CD4-positive, alpha-beta T cell (primary cell): ENCODE measurements around the gene FSTL4. TPM values are rescaled to one million over a fixed set of nuclear protein-coding genes. Genes with fewer than 3 reads are reported as not detected.
"Not testable (repeated sequence)": the region's sequence is repeated elsewhere in the genome, so short reads cannot be mapped to it uniquely, and the experiment has no call there.

Experiments used
- ATAC-seq: fragments of 200-7000 bp; cut with Tn5 transposase; one replicate; pipeline ENCODE4 v1.10.0; 2022; ENCODE audit warnings: mild to moderate bottlenecking; ENCODE audit not compliant: poor library complexity
- CTCF ChIA-PET: fragments of 350-600 bp; sonication (Branson Sonifier 250); formaldehyde crosslinking; loops from one replicate; lab custom pipeline; 2021; ENCODE audit warnings: antibody characterized with exemption, inconsistent platforms; lab: Charles Lee
- POLR2A ChIA-PET: fragments of 350-600 bp; sonication (Branson Sonifier 250); formaldehyde crosslinking; loops from one replicate; lab custom pipeline; 2021; ENCODE audit warnings: antibody characterized with exemption, inconsistent platforms; lab: Charles Lee
- DNase-seq, 14 experiments: peaks; one replicate each; pipeline ENCODE4 v3.0.0-alpha.2; 2013 to 2020; ENCODE audit warnings: mixed read lengths in 2 of 14
- H3K27ac ChIP-seq, 2 donors: one replicate each; pipeline versions ENCODE4 v1.5.1 to v1.7.0; 2013; ENCODE audit warnings: low read length in 2 of 2, low read depth in 1 of 2, mild to moderate bottlenecking in 1 of 2
- H3K27me3 ChIP-seq, 2 experiments: 1 replicate in 1 of 2; 2 replicates in 1 of 2; pipeline versions ENCODE4 v1.6.1 to v1.7.0; 2013; ENCODE audit warnings: low read length in 2 of 2, control low read depth in 1 of 2, mild to moderate bottlenecking in 1 of 2, moderate library complexity in 1 of 2; ENCODE audit not compliant: insufficient read depth in 2 of 2, control insufficient read depth in 1 of 2
- H3K36me3 ChIP-seq: one replicate; pipeline ENCODE4 v1.6.1; 2013; ENCODE audit warnings: low read length, control low read depth; ENCODE audit not compliant: insufficient read depth
- H3K4me1 ChIP-seq: one replicate; pipeline ENCODE4 v1.6.1; 2013; ENCODE audit warnings: low read length, control low read depth; ENCODE audit not compliant: insufficient read depth
- H3K4me3 ChIP-seq: one replicate; pipeline ENCODE4 v1.5.1; 2013; ENCODE audit warnings: mild to moderate bottlenecking, low read length, moderate library complexity
- H3K9me3 ChIP-seq, 2 experiments: 1 replicate in 1 of 2; 2 replicates in 1 of 2; pipeline versions ENCODE4 v1.6.1 to v1.7.0; 2013; ENCODE audit warnings: low read length in 2 of 2, mild to moderate bottlenecking in 2 of 2, control low read depth in 1 of 2, moderate library complexity in 1 of 2; ENCODE audit not compliant: control insufficient read depth in 1 of 2, insufficient read depth in 1 of 2
- H3K27ac Mint-ChIP-seq: one replicate; pipeline ENCODE4 v1.8.0; 2020; ENCODE audit warnings: mixed read lengths
- H3K27me3 Mint-ChIP-seq: one replicate; pipeline ENCODE4 v1.8.0; 2021; ENCODE audit warnings: mixed read lengths
- H3K36me3 Mint-ChIP-seq: one replicate; pipeline ENCODE4 v1.8.0; 2021; ENCODE audit warnings: low read depth, mixed read lengths
- H3K4me1 Mint-ChIP-seq: one replicate; pipeline ENCODE4 v1.8.0; 2021; ENCODE audit warnings: low read depth, mixed read lengths
- H3K4me3 Mint-ChIP-seq: one replicate; pipeline ENCODE4 v1.8.0; 2020; ENCODE audit warnings: mild to moderate bottlenecking, mixed read lengths
- H3K9me3 Mint-ChIP-seq: one replicate; pipeline ENCODE4 v1.8.0; 2020; ENCODE audit warnings: mixed read lengths
- intact Hi-C, 2 experiments: fragments of 100-400 bp; cut with DNase I in 1 of 2; cut with micrococcal nuclease in 1 of 2; formaldehyde crosslinking; loops; one replicate each; pipeline versions ENCODE4 v1.15.1 to v1.9.0; 2023 to 2025; cut with DNase I, micrococcal nuclease
- total RNA-seq, 174 experiments: library from RNA in 2 of 174; stranded (reverse) in 2 of 174; gene quantifications; one replicate each; pipeline ENCODE4 v1.2.3 and lab custom pipeline; 2021 to 2026
- TF ChIP-seq, protein P1 (sequence below): fragments of 200-600 bp; IDR thresholded peaks from one replicate; pipeline ENCODE4 v1.8.0; 2022; ENCODE audit warnings: antibody characterized with exemption, mild to moderate bottlenecking

FSTL4 gene
- total RNA-seq, 2 experiments from 2014 or later = not detected

- Histone ChIP-seq H3K4me1 (no peaks in the 10 kb centered on the region), H3K27me3 (no peaks in the 10 kb centered on the region), H3K9me3 (no peaks in the 10 kb centered on the region), H3K36me3 (no peaks in the 10 kb centered on the region), H3K4me3 (no peak overlapping the region), H3K27ac (no peak overlapping the region)
- Mint-ChIP-seq H3K27me3 (no peaks in the 10 kb centered on the region), H3K9me3 (no peaks in the 10 kb centered on the region), H3K4me1 (no peaks in the 10 kb centered on the region), H3K4me3 (no peak overlapping the region), H3K36me3 (no peaks in the 10 kb centered on the region), H3K27ac (no peak overlapping the region)
- no peak for DNase-seq
- POLR2A ChIA-PET = no interaction called here
- intact Hi-C loops = no loop called here
- CTCF ChIA-PET = no interaction called here
- no peak for ATAC-seq
- TF ChIP-seq, protein P1, sequence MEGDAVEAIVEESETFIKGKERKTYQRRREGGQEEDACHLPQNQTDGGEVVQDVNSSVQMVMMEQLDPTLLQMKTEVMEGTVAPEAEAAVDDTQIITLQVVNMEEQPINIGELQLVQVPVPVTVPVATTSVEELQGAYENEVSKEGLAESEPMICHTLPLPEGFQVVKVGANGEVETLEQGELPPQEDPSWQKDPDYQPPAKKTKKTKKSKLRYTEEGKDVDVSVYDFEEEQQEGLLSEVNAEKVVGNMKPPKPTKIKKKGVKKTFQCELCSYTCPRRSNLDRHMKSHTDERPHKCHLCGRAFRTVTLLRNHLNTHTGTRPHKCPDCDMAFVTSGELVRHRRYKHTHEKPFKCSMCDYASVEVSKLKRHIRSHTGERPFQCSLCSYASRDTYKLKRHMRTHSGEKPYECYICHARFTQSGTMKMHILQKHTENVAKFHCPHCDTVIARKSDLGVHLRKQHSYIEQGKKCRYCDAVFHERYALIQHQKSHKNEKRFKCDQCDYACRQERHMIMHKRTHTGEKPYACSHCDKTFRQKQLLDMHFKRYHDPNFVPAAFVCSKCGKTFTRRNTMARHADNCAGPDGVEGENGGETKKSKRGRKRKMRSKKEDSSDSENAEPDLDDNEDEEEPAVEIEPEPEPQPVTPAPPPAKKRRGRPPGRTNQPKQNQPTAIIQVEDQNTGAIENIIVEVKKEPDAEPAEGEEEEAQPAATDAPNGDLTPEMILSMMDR = no peak
Observed at GRCh38 chr5:133220851-133221674, 391.3 kb downstream of the FSTL4 start.

DNA sequence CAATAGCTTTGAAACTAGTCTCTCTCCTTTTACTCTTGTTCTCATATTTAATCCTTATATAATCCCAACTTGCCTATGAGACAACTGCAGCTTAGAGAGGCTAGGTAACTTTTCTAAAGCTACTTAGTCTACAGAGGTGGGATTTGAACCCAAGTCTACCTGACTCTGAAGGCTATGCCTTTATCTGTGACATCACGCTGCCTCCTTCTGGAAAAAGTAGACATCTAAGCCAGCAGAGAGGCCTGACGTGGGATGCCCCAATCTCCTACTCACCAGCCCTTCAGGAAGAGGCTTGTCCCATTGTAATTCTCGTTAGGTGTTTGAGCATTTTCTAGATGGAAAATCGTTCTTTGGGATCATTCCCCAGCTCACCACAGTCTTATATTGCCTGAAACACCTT, 393.0 kb downstream of the FSTL4 start:
- H3K4me1 Mint-ChIP-seq = no peaks in the 10 kb centered on the region
- intact Hi-C loops = loop anchor here (1.0 kb wide), 1 partner anchor 108 kb away; no protein-coding TSS in a partner anchor
- ChIA-PET POLR2A (no interaction called here), CTCF (no interaction called here)
- H3K36me3 Mint-ChIP-seq = no peaks in the 10 kb centered on the region
- ATAC-seq (no peak), DNase-seq (peak in 1 of 14 experiments; percentile 20)
- no peaks in the 10 kb centered on the region for H3K36me3 ChIP-seq
- H3K27ac ChIP-seq = no peak overlapping the region
- no peaks in the 10 kb centered on the region for H3K9me3 ChIP-seq
- no peaks in the 10 kb centered on the region for H3K27me3 Mint-ChIP-seq
- H3K27ac Mint-ChIP-seq = no peak overlapping the region
- TF ChIP-seq, protein P1 = no peak
- no peak overlapping the region for H3K4me3 ChIP-seq
- no peaks in the 10 kb centered on the region for H3K27me3 ChIP-seq
- no peak overlapping the region for H3K4me3 Mint-ChIP-seq
- no peaks in the 10 kb centered on the region for H3K4me1 ChIP-seq
- no peaks in the 10 kb centered on the region for H3K9me3 Mint-ChIP-seq

DNA sequence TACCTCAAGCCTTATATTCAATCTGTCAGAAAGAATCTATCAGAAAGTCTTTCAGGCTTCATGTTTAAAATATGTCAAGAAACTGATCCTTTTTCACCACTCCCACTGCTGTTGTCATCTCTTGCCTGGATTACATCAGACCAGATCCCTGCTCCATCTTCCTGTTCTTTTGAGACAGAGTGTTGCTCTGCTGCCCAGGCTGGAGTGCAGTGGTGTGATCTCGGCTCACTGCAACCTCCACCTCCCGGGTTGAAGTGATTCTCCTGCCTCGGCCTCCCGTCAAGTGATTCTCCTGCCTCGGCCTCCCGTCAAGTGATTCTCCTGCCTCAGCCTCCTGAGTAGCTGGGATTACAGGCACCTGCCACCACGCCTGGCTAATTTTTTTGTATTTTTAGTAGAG, 396.2 kb downstream of the FSTL4 start:
- ATAC-seq, H3K4me1 Mint-ChIP-seq, H3K4me3 Mint-ChIP-seq, intact Hi-C loops, H3K36me3 Mint-ChIP-seq, H3K27ac ChIP-seq, CTCF ChIA-PET, H3K27me3 Mint-ChIP-seq, H3K9me3 ChIP-seq, H3K4me1 ChIP-seq, H3K4me3 ChIP-seq, H3K36me3 ChIP-seq, POLR2A ChIA-PET, H3K27me3 ChIP-seq, H3K27ac Mint-ChIP-seq, DNase-seq, H3K9me3 Mint-ChIP-seq: not testable (repeated sequence)
